GM18873 (cell line): ENCODE measurements around the gene CAPN8.

Experiments
- ATAC-seq: cut with Tn5 transposase; IDR thresholded peaks from one replicate; pipeline ENCODE4 v1.9.1; 2021; ENCODE audit warnings: mild to moderate bottlenecking, moderate library complexity, moderate number of reproducible peaks; ENCODE audit not compliant: unreplicated experiment, low FRiP score

Gene CAPN8

DNA sequence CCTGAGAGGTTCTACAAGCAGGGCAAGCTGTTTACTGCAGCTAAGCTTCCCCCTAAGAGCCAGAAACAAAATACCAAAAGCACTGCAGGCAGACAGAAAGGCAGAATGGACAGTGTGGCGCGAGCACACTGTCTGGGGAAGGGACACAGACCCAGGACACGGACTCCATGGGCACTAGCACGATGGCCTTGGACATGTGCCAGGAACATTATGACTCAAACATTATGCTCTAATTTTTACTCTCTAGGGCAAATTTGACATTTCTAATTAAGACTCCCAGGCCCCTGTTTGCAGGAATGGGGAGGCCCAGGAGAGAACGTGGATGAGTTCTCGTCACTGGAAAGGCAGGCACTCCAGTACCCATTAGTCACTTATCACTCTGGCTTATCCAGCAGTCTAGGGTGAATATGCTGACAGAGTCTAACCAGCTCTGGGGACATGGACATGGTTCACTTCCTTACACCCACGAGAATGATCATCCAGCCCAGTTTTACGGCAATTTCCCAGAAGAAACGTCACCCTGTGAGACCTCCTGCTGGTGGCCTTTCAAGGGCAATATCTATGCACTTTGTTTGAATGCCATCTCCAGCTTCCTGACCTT lies 45.1 kb downstream of the CAPN8 start:
- ATAC-seq, result no peak

DNA sequence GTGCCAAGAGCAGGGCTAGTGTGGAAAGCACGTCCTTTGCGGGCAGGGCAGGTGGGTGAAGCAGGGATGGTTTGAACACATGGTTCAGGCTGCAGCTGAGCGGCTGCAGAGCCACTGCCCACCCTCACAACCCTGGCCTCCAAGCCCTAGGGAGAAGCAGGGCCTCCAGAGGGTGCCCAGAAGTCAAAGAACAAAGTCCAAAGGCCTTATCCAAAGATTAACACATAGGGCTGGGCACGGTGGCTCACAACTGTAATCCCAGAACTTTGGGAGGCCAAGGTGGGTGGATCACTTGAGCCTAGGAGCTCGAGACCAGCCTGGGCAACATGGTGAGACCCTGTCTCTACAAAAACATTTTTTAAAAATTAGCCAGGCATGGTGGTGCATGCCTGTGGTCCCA lies 46.8 kb downstream of the CAPN8 start:
- no peak for ATAC-seq

DNA sequence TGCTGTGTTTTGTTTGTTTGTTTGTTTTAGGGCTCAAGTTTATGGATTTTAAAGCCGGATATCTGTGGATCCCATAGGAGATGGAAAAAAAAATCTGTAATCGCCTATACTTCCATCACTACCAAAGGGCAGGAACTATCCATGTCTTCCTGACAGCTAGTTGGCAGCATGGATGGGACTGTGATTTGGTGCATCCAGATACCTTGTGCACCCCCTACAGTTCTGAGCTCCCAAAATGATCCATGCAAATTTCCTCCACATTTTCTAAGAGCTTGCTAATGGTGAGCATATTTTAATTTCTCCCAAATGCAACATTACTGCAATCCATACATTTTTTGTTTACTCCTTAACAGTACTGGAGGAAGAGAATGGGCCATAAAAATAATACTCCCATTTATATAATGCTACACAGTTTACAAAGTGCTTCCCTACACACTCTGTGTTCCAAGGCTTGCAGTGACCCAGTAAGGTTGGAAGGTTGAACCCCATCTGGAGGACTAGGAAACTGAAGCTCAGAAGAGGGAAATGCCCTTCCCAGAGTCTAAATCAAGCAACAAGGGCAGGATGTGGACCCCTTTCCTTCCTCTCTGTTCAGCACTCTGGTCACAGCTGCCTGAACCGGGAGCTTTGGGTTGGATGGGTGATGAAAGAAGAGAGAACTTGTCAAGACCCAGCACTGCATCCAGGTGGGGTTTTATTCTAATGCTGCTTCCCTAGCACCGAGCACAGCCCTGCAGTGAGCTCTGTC lies 48.0 kb downstream of the CAPN8 start:
- ATAC-seq, result no peak

DNA sequence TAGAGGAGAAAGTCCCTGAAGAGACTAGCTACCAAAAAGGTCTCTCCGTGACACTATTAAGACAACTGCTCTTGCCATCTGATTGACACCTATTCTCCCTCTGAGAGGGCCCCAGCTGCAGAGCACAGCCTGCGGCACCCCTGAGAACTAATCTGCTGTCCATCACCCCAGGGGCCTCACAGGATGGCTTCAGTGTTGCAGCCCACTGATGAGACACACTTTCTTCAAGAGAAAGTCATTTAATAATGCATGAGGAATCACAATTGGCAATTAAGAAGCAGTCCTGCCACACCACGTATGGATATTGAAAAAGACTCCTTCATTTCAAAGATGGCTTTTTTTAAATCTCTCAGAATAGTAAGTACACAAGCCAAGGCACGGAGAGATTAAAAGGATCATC lies 48.9 kb downstream of the CAPN8 start:
- no peak for ATAC-seq

DNA sequence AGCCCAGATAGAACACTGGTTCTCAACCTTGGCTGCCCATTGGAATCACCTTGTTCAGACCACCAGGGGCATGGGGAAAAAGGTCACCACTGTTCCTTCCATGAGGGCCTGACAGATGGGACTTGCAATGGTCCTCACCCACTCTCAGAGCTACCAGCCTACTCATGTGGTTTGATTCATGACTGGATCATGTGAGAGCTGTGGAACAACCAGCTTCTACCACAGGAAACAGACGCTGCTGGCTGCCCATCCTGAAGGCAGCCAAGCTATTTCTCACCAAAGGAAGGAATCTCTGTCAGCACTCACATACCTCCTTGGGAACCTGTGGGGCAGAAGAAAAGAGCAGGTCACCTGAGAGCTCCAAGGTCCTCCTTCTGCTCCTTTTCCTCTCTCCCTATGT lies 53.6 kb downstream of the CAPN8 start:
- ATAC-seq, result no peak

DNA sequence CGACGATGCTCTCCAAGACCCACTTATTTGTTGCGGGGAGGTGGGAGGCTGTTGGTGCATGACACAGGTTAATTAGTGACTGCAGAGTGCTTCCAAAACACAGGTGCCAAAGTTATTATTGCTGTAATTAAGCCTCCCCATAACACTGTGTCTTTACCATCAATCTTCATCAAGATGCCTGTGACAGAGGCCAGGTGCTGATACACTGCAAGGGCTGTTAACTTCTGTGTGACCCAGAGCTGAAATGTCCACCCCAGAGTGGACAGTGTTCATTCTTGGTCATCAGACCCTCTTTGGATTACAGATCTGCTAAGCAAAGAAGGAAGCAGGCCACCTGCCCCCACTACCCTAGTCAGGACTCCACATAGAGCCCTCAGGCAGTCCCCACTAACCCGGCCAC lies 55.5 kb downstream of the CAPN8 start:
- no peak for ATAC-seq

DNA sequence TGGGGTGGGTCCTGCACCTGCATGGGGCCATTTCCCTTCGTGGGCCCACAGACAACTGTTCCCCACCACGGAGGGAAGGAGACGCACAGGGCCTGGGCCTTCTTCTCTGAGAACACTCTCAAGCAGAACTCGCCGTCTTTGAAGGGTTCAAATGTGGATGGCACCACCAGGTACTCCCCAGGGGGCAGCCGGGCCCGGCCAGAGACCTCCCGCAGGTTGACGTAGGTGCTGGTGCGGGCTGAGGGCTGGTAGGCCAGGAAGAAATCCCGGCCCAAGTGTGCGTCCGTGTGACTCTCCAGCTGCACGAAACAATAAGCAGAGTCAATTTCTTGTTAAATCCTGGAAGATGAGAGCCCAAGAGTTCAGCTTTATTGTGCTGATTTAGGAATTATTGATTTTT lies 56.4 kb downstream of the CAPN8 start:
- ATAC-seq, result no peak

DNA sequence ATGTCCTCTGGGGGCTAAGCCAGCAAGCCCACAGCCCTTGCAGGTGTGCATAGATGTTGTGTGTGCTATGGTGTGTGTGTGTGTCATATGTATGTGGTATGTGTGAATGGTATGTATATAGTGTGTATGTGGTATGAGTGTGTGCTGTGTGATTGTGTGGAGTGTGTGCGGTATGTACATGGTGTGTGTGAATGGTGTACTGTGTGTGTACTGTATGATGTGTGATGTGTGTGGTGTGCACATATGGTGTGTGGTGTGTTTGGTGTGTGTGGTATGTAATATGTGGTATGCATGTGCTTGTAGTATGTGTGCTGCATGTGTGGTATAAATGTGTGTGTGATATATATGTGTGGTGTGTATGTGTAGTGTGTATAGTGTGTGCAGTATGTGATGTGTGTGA lies 107.0 kb downstream of the CAPN8 start:
- ATAC-seq, result no peak

DNA sequence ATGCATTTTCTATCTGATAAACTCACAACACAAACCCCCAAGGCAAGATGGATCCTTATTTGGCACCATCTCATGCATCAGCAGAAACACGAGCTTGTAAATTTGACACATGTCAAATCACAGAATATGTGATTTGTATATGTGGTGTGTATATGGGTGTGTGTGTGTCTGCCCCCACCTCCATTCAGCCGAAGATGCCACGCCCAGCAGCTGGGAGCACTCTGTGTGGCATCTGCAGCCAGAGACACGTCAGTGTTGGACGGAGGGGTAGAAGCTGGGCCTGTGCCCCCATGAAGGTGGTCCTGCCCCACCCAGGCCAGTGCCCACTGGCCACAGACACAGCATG lies 108.4 kb downstream of the CAPN8 start:
- no peak for ATAC-seq

DNA sequence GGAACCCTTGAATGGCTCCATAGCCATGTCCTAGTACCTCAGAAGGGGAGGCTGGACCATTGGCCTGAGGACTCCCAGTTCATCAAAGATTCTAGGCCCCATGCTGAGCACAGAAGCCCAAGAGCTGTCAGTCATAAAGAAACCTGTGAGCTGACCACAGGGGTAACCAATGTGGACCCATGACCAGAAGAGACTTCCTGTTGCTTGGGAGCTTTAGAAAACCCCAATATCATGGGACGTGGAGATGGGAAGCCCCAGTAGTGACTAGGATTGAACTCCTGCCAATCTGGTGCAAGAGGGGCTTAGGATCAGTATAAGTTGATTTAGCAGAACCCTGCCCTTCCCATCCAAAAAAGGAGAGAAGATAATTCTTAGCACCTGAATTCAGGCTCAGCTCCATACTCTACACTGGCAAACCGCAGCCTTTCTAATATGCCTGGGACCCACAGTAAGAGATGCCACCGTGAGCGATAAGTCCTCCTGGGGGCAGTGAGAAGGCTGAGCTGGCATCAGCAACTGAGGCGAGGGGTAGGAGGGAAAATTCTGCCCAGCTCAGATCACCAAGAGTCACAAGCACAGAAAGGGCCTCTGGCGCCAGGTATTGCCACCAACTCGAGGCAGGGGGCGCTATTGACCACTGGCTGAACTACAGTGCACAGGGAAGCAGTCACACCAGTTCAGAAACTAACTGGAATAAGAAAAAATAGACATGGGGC lies 108.9 kb downstream of the CAPN8 start:
- peak; percentile 81 for ATAC-seq

DNA sequence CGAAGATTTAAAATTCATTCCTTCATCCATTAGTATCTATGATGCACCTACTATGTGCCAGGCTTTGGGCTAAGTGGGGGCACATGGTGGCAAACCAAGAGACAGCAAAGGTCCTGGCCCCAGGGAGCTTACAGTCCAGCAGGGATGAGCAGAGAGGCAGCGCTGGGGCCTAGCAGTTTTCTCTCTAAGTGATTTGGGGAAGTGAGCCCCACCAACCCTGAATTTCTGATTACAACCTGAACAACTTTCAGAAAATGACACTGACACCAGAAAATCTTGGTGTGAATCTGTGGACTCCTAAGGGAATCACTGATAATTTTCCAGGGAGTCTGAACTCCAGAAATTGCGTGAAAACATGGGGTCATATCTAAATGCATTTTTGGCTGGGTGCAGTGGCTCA lies 111.5 kb downstream of the CAPN8 start:
- no peak for ATAC-seq

DNA sequence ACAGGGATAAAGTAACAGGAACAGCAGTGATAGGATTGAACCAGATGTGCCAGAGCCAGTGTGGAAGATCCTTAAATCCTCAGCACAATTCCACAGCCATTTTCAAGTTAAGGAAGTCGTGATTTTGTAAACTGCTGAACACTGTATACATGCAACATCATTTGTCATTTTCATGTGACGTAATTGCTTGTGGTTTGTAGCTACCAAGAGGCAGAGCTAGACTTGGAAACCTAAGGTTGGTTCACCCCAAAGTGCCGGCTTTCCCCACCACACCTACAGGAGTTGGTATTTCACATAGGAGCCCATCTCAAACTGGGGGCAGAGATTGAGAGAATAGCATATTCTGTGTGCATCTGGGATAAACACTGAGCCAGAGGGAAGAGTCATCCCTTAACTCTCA lies 113.9 kb downstream of the CAPN8 start:
- no peak for ATAC-seq

DNA sequence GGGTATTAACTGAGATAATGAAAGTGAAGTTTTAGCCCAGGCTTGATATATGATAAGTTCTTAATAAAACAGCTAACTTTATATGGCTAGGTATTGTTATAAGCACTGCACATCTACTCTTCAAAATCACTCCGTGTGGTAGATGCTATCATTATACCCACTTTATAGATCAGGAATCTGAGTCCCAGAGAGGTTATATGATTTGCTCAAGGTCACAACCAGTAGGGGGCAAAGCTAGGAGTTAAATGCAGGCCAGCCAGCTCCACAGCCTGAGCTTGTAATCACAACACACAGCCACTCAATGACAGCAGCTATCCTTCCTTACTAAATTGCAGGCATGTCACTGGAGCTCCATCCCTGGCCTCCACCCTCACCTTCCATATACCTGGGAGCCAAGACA lies 115.8 kb downstream of the CAPN8 start:
- ATAC-seq, result no peak

DNA sequence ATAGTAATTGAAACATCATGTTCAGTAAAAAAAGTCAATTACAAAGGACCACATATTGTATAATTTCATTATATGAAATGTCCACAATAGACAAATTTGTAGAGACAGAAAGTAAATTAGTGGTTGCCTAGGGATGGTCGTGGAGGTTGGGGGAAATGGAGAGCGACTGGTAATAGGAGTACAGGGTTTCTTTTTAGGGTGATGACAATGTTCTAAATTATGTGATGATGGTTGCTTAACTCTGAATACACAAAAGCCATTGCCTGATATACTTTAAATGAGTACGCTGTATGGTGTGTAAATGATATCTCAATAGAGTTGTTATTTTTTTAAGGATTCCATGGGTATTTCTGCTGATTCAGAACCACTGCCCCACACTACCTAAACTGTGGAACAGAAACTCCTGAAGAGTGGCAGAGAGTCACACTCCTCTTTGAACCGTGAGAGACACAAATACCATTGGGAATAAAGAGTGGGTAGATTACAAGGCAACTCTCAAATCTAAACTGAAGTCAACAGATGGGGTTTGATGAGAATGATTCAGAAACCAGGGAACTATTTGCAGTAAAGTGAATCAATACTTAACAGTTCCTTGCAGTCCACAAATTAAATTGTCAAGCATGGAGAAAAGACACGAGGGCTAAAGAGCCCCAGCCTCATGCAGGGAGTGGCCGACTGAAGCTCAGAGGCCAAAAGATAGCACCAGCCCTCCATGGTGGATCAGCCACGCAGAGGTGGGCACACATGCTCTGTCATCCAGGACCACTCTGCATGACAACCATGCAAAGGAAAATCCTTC lies 118.0 kb downstream of the CAPN8 start:
- ATAC-seq, result no peak

DNA sequence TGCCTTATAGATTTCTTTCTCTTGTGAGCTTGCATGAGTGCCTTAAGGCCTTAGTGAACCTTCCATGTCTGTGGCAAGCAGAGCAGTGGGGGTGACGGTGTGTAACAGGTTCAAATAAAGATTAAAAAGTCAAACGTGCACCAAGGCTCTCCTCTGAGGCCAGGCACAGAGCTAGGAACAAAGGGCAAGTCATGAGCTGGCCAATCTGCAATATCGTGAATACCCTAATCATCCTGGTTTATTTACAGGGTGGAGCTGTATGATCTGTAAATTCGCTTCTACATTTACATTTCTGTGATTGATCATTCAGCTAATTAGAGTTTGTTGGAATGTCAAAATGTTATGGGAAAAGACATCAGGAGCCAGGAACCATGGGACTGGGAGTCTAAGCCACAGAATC lies 120.2 kb downstream of the CAPN8 start:
- no peak for ATAC-seq

DNA sequence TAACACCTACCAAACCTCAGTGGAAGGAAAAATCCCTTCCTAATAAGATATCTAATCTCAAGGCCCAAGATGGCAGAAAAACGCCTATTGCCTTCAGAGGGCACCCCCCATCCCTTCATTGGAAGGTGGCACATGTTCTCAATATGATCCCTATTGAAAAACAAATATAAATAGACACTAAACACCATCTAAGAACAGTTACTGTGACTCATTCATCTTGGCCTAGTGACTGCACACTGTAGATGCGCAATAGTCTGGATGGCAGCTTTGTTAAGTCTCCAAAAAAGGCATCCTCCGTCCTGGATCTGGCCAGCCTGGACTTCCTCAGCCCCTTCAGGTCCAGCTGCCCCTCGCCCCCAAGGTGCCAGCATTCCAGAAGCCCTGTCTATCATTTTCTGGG lies 121.9 kb downstream of the CAPN8 start:
- no peak for ATAC-seq

DNA sequence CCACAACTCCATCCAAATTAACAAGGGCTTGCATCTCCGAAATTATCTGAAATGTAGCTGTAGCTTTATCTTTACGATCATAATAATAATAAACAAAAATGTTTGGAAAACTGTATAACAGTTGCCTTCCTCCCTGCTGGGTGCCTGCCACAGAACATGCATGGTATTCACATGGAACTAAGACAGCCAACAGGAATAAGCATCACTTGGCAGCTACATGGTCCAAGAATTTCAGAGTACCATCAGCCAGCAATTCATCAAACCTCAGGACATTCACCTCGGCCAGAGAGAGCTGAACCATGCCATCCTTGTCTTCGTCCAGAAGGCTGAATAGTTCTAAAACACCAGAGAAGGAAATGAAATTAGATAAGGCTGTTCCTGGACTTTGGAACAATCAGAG lies 122.7 kb downstream of the CAPN8 start:
- ATAC-seq, result no peak

DNA sequence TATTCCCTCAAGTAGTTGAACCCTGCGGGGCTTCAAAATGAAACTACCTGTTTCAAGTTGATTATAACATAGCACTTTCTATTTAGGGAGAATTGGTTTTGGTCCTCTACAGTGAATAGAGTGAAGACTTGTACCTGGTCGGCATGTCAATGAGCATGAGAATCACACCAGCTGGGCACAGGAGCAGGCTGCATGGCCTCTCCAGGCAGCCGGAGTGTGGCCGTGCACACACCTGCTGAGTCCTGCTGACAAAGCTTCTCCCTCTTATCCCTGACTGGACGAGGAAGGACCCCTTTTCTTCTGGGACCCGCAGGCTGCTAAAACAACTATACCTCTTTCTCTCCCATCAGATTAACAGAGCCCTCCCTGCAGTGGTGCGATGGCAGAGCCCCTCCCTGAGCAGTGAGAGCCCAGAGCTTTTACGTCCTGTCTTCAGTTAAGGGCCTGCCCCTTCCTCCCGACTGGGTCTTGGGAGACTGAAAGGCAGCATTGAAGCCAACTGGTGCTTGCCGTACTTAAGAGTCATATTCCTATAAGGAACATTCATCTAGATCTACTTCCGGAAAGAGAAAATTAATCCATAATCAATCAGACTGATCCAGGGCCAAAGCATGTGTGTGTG lies 124.9 kb downstream of the CAPN8 start:
- no peak for ATAC-seq

DNA sequence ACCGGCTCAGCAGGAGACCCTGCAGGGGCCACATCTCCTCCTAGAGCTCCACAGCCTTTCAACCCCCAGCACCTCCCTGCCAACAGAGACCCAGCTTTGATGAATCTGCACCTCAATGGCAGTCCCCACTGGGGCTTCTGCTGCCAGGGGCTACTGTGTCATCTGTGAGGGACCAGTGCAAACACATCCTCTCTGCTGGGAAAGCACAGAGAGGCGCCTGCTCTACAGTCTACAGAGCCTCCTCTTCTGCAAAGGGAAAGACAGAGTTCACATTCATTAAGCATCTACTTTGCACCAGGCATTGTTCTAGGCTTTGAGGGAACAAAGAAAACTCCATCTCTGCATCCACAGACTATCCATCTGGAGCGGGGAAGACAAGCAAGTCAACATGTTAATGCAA lies 125.8 kb downstream of the CAPN8 start:
- ATAC-seq, result no peak

DNA sequence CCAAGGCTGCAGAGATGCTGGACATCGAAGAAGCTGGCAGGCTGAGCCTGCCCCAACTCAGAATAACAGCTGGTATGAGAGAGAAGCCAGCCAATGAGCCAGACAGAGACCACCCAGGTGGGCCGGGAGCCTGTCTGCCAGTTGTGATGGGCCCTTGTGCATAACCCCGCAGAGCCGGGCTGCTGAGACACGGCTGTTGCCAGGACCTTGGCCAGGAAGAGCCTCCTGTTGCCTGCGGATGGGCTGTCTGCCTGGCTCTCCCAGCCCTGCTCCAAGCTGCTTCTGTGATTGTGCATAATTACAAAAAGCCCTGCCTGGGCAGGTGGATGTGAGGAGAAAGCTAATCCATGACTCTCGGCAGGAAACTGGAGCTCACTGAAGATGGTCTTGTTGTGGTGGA lies 126.5 kb downstream of the CAPN8 start:
- ATAC-seq, result no peak

DNA sequence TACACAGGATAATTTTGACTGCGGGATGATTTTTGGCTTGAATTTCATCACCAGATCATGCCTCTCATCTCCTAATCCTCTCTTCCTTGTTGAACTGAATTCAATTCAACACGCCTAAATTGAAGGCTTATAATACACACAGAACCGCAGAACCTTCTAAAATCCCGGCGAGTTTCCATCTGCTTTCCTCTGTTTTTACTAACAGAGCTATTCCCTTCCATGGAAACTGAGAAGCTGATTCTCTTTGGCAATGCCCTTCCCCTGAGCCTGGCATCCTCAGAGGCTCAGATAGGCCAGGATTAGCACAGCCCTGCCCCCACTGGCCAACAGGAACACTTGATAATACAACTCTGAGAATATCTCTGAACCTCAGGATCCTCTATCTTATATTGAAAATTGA lies 130.2 kb downstream of the CAPN8 start:
- ATAC-seq, result no peak
